ENCODE results near the gene PLA2G2C. TPM values are rescaled to one million over a fixed set of nuclear protein-coding genes. Genes with fewer than 3 reads are reported as not detected.

PLA2G2C gene
- total RNA-seq, 1 donor from 2014 or later = not detected

DNA sequence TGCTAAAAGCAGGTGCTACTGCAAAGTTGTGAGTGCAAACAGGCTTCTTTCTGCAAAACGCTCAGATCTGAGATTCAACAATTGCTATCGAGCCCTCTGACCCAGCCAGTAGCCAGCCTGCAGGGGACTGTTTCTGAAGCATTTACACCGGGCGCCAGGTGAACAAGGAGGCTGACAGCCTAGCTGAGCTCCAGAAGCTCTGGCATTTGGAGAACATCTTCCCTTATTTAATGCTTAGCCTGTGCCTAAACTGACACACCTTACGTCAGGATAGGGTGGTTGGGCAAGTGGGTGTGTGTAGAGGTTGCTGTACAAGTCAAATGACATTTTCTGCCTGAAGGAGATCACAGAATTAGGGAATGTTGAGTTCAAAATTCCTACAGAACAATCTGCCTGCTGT lies 15.8 kb upstream of the PLA2G2C start:
- intact Hi-C loops (cut with DNase I) = no loop called here
- TF ChIP-seq, protein P1, sequence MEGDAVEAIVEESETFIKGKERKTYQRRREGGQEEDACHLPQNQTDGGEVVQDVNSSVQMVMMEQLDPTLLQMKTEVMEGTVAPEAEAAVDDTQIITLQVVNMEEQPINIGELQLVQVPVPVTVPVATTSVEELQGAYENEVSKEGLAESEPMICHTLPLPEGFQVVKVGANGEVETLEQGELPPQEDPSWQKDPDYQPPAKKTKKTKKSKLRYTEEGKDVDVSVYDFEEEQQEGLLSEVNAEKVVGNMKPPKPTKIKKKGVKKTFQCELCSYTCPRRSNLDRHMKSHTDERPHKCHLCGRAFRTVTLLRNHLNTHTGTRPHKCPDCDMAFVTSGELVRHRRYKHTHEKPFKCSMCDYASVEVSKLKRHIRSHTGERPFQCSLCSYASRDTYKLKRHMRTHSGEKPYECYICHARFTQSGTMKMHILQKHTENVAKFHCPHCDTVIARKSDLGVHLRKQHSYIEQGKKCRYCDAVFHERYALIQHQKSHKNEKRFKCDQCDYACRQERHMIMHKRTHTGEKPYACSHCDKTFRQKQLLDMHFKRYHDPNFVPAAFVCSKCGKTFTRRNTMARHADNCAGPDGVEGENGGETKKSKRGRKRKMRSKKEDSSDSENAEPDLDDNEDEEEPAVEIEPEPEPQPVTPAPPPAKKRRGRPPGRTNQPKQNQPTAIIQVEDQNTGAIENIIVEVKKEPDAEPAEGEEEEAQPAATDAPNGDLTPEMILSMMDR (IDR thresholded peaks at IDR 0.05) = no peak
- ATAC-seq (no peak), DNase-seq (no peak)
- H3K9me3 ChIP-seq = no peaks in the 10 kb centered on the region
- no peaks in the 10 kb centered on the region for H3K4me1 ChIP-seq
- H3K27me3 ChIP-seq = no peaks in the 10 kb centered on the region
- no peak overlapping the region for H3K4me3 ChIP-seq
- no peaks in the 10 kb centered on the region for H3K36me3 ChIP-seq
- H3K27ac ChIP-seq = no peak overlapping the region

DNA sequence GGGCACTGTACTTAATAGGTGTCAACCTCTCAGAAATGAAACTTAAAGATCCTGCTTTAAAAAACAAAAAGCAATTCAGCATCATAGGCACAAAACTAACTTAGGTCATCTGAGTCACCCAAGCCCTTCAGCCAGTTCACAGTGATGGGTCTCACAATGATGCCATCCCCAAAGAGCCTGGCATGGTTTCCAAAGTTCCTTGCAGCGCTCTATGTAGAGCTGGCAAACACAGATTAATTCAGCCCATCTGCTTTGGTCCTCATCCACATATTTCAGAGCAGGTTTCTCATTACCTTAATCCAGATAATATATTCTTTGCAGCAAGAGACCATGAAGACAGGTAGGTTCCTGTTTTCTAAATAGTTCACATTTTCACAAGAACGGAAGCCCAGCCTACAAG lies 14.6 kb upstream of the PLA2G2C start:
- no peak overlapping the region for H3K4me3 ChIP-seq
- intact Hi-C loops (cut with DNase I) = no loop called here
- DNase-seq = no peak
- H3K27ac ChIP-seq = no peak overlapping the region
- H3K9me3 ChIP-seq = no peaks in the 10 kb centered on the region
- H3K27me3 ChIP-seq = no peaks in the 10 kb centered on the region
- TF ChIP-seq, protein P1 (IDR thresholded peaks at IDR 0.05) = no peak
- H3K36me3 ChIP-seq = no peaks in the 10 kb centered on the region
- H3K4me1 ChIP-seq = no peaks in the 10 kb centered on the region
- ATAC-seq = no peak

DNA sequence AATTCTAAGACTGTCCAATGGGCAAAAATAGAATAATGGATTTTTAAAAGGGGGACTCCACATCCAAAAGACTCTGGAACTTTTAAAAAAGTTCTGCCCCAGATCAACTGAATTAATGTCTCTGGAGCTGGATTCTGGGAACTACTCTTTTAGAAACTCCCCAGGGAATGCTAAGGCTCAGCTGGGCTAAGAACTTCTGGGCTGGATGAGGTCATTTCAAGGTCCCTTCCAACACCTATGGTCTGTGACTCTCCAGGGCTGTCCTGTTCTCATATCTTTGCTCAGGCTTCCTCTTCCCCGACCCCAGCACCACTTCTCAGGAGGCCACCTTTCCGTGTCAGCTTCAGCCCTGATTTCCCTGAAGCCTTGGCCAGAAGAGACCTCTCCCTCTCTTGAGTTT lies 13.5 kb upstream of the PLA2G2C start:
- peaks cover 2% of the 10 kb centered on the region for H3K4me1 ChIP-seq
- H3K9me3 ChIP-seq = no peaks in the 10 kb centered on the region
- no peak for ATAC-seq
- TF ChIP-seq, protein P1 (IDR thresholded peaks at IDR 0.05) = no peak
- intact Hi-C loops (cut with DNase I) = no loop called here
- H3K27me3 ChIP-seq = no peaks in the 10 kb centered on the region
- no peaks in the 10 kb centered on the region for H3K36me3 ChIP-seq
- no peak overlapping the region for H3K27ac ChIP-seq
- no peak overlapping the region for H3K4me3 ChIP-seq
- DNase-seq = no peak

DNA sequence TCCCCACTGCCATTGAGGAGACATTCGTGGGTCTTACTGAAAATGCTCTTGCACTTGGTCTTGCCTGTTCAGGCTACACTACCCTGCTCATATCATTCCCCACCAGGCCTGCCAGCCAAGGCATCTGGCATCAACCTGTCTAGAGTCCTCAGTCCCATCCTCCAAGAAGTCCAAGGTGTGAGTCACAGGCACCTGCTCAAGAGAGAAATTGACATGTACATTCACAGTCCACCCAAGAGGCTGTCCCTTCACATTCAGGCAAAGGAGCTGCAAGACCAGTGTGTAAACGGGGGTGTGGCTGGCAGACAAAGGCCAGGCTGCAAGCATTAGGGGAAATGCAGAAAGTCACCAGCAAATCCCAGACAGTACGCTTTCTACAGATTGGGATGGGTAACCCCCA lies 13.1 kb upstream of the PLA2G2C start:
- TF ChIP-seq, protein P1 (IDR thresholded peaks at IDR 0.05) = no peak
- DNase-seq (no peak), ATAC-seq (no peak)
- H3K27me3 ChIP-seq = no peaks in the 10 kb centered on the region
- H3K4me1 ChIP-seq = peaks cover 3% of the 10 kb centered on the region
- intact Hi-C loops (cut with DNase I) = no loop called here
- H3K9me3 ChIP-seq = no peaks in the 10 kb centered on the region
- H3K27ac ChIP-seq = no peak overlapping the region
- H3K36me3 ChIP-seq = no peaks in the 10 kb centered on the region
- no peak overlapping the region for H3K4me3 ChIP-seq

DNA sequence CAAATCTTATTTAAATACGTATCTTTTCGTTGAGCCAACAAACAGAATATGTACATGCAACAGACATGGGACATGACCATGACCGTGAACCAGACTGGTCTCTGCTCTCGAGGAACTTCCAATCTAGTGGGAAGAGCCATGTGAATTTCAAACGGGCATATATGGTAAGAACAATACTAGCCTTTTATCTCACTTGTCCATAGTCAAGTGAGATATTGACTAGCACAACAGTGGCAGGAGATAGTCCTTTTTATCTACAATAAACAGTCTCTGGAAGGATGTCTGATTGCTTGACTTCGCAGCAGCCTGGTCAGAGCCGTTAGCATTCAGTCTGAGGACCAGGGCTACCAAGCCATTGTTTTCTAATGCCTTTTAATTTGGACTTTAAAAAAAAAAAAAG lies 12.6 kb upstream of the PLA2G2C start:
- no peaks in the 10 kb centered on the region for H3K9me3 ChIP-seq
- ATAC-seq (no peak), DNase-seq (no peak)
- no peak overlapping the region for H3K27ac ChIP-seq
- H3K4me1 ChIP-seq = peaks cover 3% of the 10 kb centered on the region
- intact Hi-C loops (cut with DNase I) = no loop called here
- H3K4me3 ChIP-seq = no peak overlapping the region
- TF ChIP-seq, protein P1 (IDR thresholded peaks at IDR 0.05) = no peak
- no peaks in the 10 kb centered on the region for H3K27me3 ChIP-seq
- H3K36me3 ChIP-seq = no peaks in the 10 kb centered on the region

DNA sequence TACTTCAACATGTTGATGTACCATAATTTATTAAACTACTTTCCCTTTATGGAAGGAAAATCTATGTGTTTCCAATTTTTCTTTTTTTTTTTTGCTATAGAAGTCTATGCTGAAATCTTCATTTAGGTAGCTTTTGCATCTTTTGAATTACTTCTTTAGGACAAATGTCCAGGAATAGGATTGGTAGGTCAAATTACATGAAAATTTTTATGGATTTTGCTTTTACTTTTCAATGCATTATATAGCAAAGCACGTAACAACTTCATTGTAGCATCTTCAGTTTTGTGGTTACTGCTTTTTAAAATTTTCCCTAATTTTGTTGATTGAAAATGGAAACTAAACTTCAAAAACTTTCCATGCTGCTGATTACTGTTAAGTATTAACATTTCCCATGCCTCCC lies 12.0 kb upstream of the PLA2G2C start:
- Histone ChIP-seq H3K4me1 (peaks cover 3% of the 10 kb centered on the region), H3K27ac (no peak overlapping the region), H3K4me3 (no peak overlapping the region), H3K27me3 (no peaks in the 10 kb centered on the region), H3K9me3 (no peaks in the 10 kb centered on the region), H3K36me3 (no peaks in the 10 kb centered on the region)
- no peak for ATAC-seq
- DNase-seq = no peak
- TF ChIP-seq, protein P1 (IDR thresholded peaks at IDR 0.05) = no peak
- intact Hi-C loops (cut with DNase I) = no loop called here
